ENCODE measurements around the gene SLC25A51.
"Not testable (repeated sequence)": the region's sequence is repeated elsewhere in the genome, so short reads cannot be mapped to it uniquely, and the experiment has no call there.

Gene SLC25A51

DNA sequence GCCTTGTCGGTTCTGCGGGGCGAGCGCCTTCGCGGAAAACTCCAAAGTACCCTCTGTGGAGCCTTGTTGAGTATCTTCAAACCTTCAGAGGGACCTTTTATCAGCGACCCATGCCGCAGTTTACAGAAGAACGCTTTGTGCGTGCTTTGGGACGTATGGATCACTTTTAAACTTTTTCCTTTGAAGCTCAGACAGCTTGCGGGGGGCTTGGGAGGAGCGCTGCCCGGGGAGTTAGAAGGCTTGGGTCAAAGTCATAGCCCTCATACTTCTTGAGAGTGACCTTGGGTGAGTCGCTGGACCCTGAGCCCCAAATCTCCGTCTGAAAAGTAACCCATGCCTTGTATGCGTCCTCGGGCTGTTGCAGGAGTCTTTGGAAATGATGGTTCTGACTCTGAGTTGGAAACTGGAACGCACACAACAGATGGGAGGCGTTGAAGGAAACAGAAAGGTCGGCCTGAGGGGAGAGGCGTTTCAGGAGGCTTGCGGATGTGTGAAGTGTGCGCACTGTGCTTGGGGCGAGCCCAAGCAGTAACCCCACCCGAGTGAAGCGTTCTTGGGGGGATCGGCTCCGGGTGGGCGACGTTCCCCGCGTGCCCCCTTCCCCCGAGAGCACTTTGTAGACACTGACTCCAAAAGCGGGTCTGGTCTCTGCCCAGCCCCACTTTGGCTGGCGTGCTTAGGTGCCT is 661 bp upstream of the SLC25A51 start:
- no peak for TF ChIP-seq CTCF (IDR thresholded peaks at IDR 0.05; ENCODE audit: borderline replicate concordance, insufficient read depth, low read depth, low read length)
- H3K4me3 ChIP-seq (ENCODE audit: low read depth, low read length): peak overlapping the region; percentile 83

GRCh38 chr9:37902796-37903646 is 906 bp downstream of the SLC25A51 start:
- peak overlapping the region; percentile 83 for H3K4me3 ChIP-seq (ENCODE audit: low read depth, low read length)
- TF ChIP-seq CTCF (IDR thresholded peaks at IDR 0.05; ENCODE audit: borderline replicate concordance, insufficient read depth, low read depth, low read length): no peak

- no peak overlapping the region for H3K4me3 ChIP-seq (ENCODE audit: low read depth, low read length)
- no peak for TF ChIP-seq CTCF (IDR thresholded peaks at IDR 0.05; ENCODE audit: borderline replicate concordance, insufficient read depth, low read depth, low read length)
Measured at GRCh38 chr9:37902131-37902530, 1.8 kb downstream of the SLC25A51 start.

DNA sequence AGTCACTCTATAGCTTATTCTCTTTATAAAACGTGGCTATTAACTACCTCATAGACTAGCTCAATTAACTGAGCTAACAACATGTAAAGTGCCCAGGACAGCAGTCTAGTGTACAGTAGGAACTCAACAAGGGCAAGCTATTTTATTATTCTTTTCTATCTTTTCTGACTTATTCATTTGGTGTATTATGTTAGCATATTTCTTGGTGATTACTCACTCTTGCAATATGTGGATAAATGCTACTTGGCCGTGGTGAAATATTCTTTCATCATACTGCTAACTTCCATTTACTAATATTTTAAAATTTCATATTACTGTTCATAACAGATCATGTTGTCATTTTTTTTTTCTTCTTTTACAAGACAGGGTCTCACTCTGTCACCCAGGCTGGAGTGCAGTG is 4.9 kb downstream of the SLC25A51 start:
- no peak for TF ChIP-seq CTCF (IDR thresholded peaks at IDR 0.05; ENCODE audit: borderline replicate concordance, insufficient read depth, low read depth, low read length)
- no peak overlapping the region for H3K4me3 ChIP-seq (ENCODE audit: low read depth, low read length)

DNA sequence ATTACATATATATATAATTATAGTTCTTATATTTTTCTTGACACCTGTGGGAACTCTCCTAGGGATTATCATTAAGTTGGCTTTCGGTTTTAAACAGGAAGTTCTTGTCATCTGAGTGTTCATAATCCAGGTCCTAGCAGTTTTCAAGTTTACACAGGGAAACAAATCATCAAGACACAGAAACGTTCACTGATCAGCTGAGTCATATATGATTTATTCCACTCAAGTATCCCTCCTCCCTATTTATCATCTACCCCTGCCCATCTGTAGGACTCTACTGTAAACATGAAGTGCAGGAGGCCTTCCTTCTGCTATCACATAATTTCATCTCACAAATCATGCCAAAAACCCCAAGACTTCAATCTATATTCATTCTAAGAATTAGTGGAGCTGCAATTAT is 6.3 kb downstream of the SLC25A51 start:
- TF ChIP-seq CTCF (IDR thresholded peaks at IDR 0.05; ENCODE audit: borderline replicate concordance, insufficient read depth, low read depth, low read length): no peak
- no peak overlapping the region for H3K4me3 ChIP-seq (ENCODE audit: low read depth, low read length)

DNA sequence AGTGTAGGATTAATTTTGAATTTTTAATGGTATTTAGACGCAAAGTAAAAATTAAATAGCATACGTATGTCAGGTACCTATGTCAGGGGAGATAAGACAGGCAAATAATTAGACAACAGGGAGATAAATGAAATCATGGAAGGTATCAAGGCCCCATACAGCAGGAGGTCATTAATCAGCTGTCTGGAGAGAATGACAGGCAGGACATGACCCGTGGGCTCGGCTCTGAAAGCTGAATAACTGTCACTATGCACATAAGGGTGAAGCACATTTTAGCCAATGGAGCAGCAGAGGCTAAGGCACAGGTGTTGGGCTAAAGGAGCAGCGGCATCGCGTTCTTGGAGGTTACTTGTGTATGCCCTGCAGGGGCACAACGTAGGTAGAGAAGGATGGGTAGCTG is 11.9 kb downstream of the SLC25A51 start:
- H3K4me3 ChIP-seq (ENCODE audit: low read depth, low read length): no peak overlapping the region
- no peak for TF ChIP-seq CTCF (IDR thresholded peaks at IDR 0.05; ENCODE audit: borderline replicate concordance, insufficient read depth, low read depth, low read length)

GRCh38 chr9:37891042-37891441 is 12.9 kb downstream of the SLC25A51 start:
- H3K4me3 ChIP-seq (ENCODE audit: low read depth, low read length): not testable (repeated sequence)

All from GM12875 (cell line).